GM23338 (cell line): ENCODE measurements around the gene LRMDA. TPM values are rescaled to one million over a fixed set of nuclear protein-coding genes. Genes with fewer than 3 reads are reported as not detected.

Experiments
- ATAC-seq: fragments of 200-7000 bp; cut with Tn5 transposase; 3 replicates; pipeline ENCODE4 v1.9.1; 2020
- DNase-seq: peaks from one replicate; pipeline ENCODE4 v3.0.0-alpha.2; 2015; ENCODE audit warnings: low spot score
- H2AFZ ChIP-seq: fragments of 200-600 bp; sonication (generic); 2 replicates; pipeline ENCODE4 v1.8.0; 2016; ENCODE audit warnings: antibody characterized with exemption, mild to moderate bottlenecking, moderate library complexity
- H3F3A ChIP-seq: fragments of 200-600 bp; sonication (generic); replicated peaks from 2 replicates; pipeline ENCODE4 v1.8.0; 2017; ENCODE audit warnings: antibody characterized with exemption, mixed run types, low read depth
- H3K27ac ChIP-seq: fragments of 200-600 bp; sonication (generic); 2 replicates; pipeline ENCODE4 v1.6.1; 2016; ENCODE audit warnings: low read depth
- H3K27me3 ChIP-seq: fragments of 200-600 bp; sonication (generic); 2 replicates; pipeline ENCODE4 v1.8.0; 2016; ENCODE audit warnings: mild to moderate bottlenecking, mixed run types, moderate library complexity; ENCODE audit not compliant: insufficient read depth
- H3K36me3 ChIP-seq: fragments of 200-600 bp; sonication (generic); 2 replicates; pipeline ENCODE4 v1.8.0; 2016; ENCODE audit warnings: mild to moderate bottlenecking; ENCODE audit not compliant: insufficient read depth
- H3K4me1 ChIP-seq: fragments of 200-600 bp; sonication (generic); 2 replicates; pipeline ENCODE4 v1.8.0; 2016; ENCODE audit warnings: mild to moderate bottlenecking, moderate library complexity; ENCODE audit not compliant: insufficient read depth
- H3K4me2 ChIP-seq: fragments of 200-600 bp; sonication (generic); 2 replicates; pipeline ENCODE4 v1.7.1; 2017; ENCODE audit warnings: mixed run types
- H3K4me3 ChIP-seq: fragments of 200-600 bp; sonication (generic); 2 replicates; pipeline ENCODE4 v1.6.1; 2016; ENCODE audit warnings: mixed run types
- H3K79me2 ChIP-seq: fragments of 200-600 bp; sonication (generic); replicated peaks from 2 replicates; pipeline ENCODE4 v1.8.0; 2017; ENCODE audit warnings: mild to moderate bottlenecking; ENCODE audit not compliant: insufficient read depth
- H3K9me2 ChIP-seq: fragments of 200-600 bp; sonication (generic); 2 replicates; pipeline ENCODE4 v1.8.0; 2017; ENCODE audit not compliant: insufficient read depth
- H4K20me1 ChIP-seq: fragments of 200-600 bp; sonication (generic); replicated peaks from 2 replicates; pipeline ENCODE4 v1.8.0; 2017; ENCODE audit warnings: mild to moderate bottlenecking; ENCODE audit not compliant: insufficient read depth
- H3K27ac Mint-ChIP-seq: 2 replicates; pipeline ENCODE4 v1.8.0; 2020; ENCODE audit warnings: inconsistent platforms, mild to moderate bottlenecking, moderate library complexity, mixed read lengths
- H3K27me3 Mint-ChIP-seq: 3 replicates; pipeline ENCODE4 v1.8.0; 2022; ENCODE audit warnings: low read depth, mild to moderate bottlenecking, moderate library complexity, mixed read lengths, inconsistent platforms; ENCODE audit not compliant: insufficient read depth, poor library complexity
- H3K36me3 Mint-ChIP-seq: 3 replicates; pipeline ENCODE4 v1.8.0; 2021; ENCODE audit warnings: low read depth, mild to moderate bottlenecking, inconsistent platforms, moderate library complexity, mixed read lengths
- H3K4me1 Mint-ChIP-seq: 3 replicates; pipeline ENCODE4 v1.8.0; 2020; ENCODE audit warnings: mild to moderate bottlenecking, inconsistent platforms, mixed read lengths
- H3K4me3 Mint-ChIP-seq: 3 replicates; pipeline ENCODE4 v1.8.0; 2021; ENCODE audit warnings: moderate library complexity, mild to moderate bottlenecking, inconsistent platforms, mixed read lengths
- H3K9me3 Mint-ChIP-seq: 3 replicates; pipeline ENCODE4 v1.8.0; 2020; ENCODE audit warnings: moderate library complexity, mild to moderate bottlenecking, inconsistent platforms, mixed read lengths
- CREB1 ChIP-seq: fragments of 250-450 bp; sonication (Bioruptor Pico); IDR thresholded peaks from 2 replicates; pipeline ENCODE4 v1.5.0; 2020; ENCODE audit warnings: low read depth, mild to moderate bottlenecking, moderate library complexity
- ETS1 ChIP-seq: IDR thresholded peaks from 2 replicates; pipeline ENCODE4 v1.6.1; 2016; ENCODE audit warnings: antibody characterized with exemption
- EZH2 ChIP-seq: fragments of 200-600 bp; sonication (generic); IDR thresholded peaks from one replicate; pipeline ENCODE4 v1.8.0; 2017; ENCODE audit warnings: antibody characterized with exemption, mild to moderate bottlenecking, low read depth; ENCODE audit not compliant: unreplicated experiment
- EZH2phosphoT487 ChIP-seq: fragments of 200-600 bp; sonication (generic); IDR thresholded peaks from one replicate; pipeline ENCODE4 v1.8.1; 2018; ENCODE audit warnings: antibody characterized with exemption; ENCODE audit not compliant: unreplicated experiment
- JUNB ChIP-seq: IDR thresholded peaks from one replicate; pipeline ENCODE4 v1.6.1; 2016; ENCODE audit warnings: antibody characterized with exemption; ENCODE audit not compliant: unreplicated experiment
- NANOG ChIP-seq: IDR thresholded peaks from 2 replicates; pipeline ENCODE4 v1.6.1; 2016; ENCODE audit warnings: antibody characterized with exemption, borderline replicate concordance
- POLR2AphosphoS5 ChIP-seq: IDR thresholded peaks from 2 replicates; pipeline ENCODE4 v1.6.1; 2016; ENCODE audit warnings: antibody characterized with exemption, low read depth
- REST ChIP-seq: IDR thresholded peaks from one replicate; pipeline ENCODE4 v1.6.1; 2018; ENCODE audit warnings: antibody characterized with exemption; ENCODE audit not compliant: unreplicated experiment
- STAT1 ChIP-seq: IDR thresholded peaks from one replicate; pipeline ENCODE4 v1.6.1; 2016; ENCODE audit warnings: antibody characterized with exemption; ENCODE audit not compliant: unreplicated experiment
- ZNF114 ChIP-seq: fragments of 250-450 bp; sonication (Bioruptor Pico); IDR thresholded peaks from 2 replicates; pipeline ENCODE4 v1.5.0; 2020; ENCODE audit warnings: mild to moderate bottlenecking, moderate library complexity
- ZNF331 ChIP-seq: fragments of 250-450 bp; sonication (Bioruptor Pico); IDR thresholded peaks from 2 replicates; pipeline ENCODE4 v1.5.0; 2020; ENCODE audit warnings: low read depth, mild to moderate bottlenecking, moderate library complexity
- ZNF462 ChIP-seq: fragments of 250-450 bp; sonication (Bioruptor Pico); IDR thresholded peaks from 2 replicates; pipeline ENCODE4 v1.5.0; 2020; ENCODE audit warnings: mild to moderate bottlenecking, moderate library complexity
- polyA plus RNA-seq: library from polyadenylated mRNA; unstranded; fragments of >200 nt; fragmentation: Nextera tagmentation; extraction: Ambion mirVana; gene quantifications from 2 replicates; pipeline ENCODE4 v1.2.1, GENCODE V29; 2016
- total RNA-seq: library from RNA; depleted of rRNA; stranded (reverse); fragments of >200 nt; shearing (Covaris generic); gene quantifications from 2 replicates; pipeline ENCODE4 v1.2.3, GENCODE V29; 2014
- TF ChIP-seq, protein P1 (sequence below), 2 experiments: fragments of 200-600 bp in 1 of 2; sonication (generic) in 1 of 2; conservative IDR thresholded peaks; 2 replicates each; pipeline versions ENCODE4 v1.5.1 to v1.6.1; 2016 to 2017; ENCODE audit warnings: antibody characterized with exemption in 2 of 2, low read depth in 2 of 2, mild to moderate bottlenecking in 2 of 2, moderate library complexity in 1 of 2

The LRMDA gene
- total and polyA plus RNA-seq, 2 experiments from 2014 or later: 0.90 to 1.8 TPM

- H3K4me1 Mint-ChIP-seq: peaks cover 4% of the 10 kb centered on the region; the same call in 2 of the 3 replicates
- Histone ChIP-seq H3K36me3 (no peaks in the 10 kb centered on the region), H3K27ac (no peak overlapping the region), H3K4me2 (no peak overlapping the region), H3K79me2 (no peaks in the 10 kb centered on the region), H4K20me1 (no peaks in the 10 kb centered on the region), H3F3A (no peaks in the 10 kb centered on the region), H3K9me2 (no peaks in the 10 kb centered on the region), H3K27me3 (no peaks in the 10 kb centered on the region), H2AFZ (no peak overlapping the region), H3K4me3 (no peak overlapping the region), H3K4me1 (no peaks in the 10 kb centered on the region)
- DNase-seq (no peak), ATAC-seq (no peak)
- H3K36me3 Mint-ChIP-seq: no peaks in the 10 kb centered on the region
- no peak overlapping the region for H3K4me3 Mint-ChIP-seq
- no peaks in the 10 kb centered on the region for H3K9me3 Mint-ChIP-seq
- TF ChIP-seq ETS1 (no peak), NANOG (no peak), ZNF462 (no peak), EZH2phosphoT487 (no peak), ZNF331 (CRISPR knock-in tag) (no peak), ZNF114 (CRISPR knock-in tag) (no peak), JUNB (no peak), POLR2AphosphoS5 (no peak), CREB1 (no peak), REST (no peak), STAT1 (no peak), EZH2 (no peak)
- TF ChIP-seq, protein P1, sequence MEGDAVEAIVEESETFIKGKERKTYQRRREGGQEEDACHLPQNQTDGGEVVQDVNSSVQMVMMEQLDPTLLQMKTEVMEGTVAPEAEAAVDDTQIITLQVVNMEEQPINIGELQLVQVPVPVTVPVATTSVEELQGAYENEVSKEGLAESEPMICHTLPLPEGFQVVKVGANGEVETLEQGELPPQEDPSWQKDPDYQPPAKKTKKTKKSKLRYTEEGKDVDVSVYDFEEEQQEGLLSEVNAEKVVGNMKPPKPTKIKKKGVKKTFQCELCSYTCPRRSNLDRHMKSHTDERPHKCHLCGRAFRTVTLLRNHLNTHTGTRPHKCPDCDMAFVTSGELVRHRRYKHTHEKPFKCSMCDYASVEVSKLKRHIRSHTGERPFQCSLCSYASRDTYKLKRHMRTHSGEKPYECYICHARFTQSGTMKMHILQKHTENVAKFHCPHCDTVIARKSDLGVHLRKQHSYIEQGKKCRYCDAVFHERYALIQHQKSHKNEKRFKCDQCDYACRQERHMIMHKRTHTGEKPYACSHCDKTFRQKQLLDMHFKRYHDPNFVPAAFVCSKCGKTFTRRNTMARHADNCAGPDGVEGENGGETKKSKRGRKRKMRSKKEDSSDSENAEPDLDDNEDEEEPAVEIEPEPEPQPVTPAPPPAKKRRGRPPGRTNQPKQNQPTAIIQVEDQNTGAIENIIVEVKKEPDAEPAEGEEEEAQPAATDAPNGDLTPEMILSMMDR (conservative IDR thresholded peaks at IDR 0.05; ENCODE audit: low read depth in 2 of 2): no peak
- H3K27me3 Mint-ChIP-seq: peaks cover 2% of the 10 kb centered on the region
- no peak overlapping the region for H3K27ac Mint-ChIP-seq
Measured at GRCh38 chr10:75633568-75633967, 202.1 kb downstream of the LRMDA start.
